ENCODE results near the gene FBXL13.

DNA sequence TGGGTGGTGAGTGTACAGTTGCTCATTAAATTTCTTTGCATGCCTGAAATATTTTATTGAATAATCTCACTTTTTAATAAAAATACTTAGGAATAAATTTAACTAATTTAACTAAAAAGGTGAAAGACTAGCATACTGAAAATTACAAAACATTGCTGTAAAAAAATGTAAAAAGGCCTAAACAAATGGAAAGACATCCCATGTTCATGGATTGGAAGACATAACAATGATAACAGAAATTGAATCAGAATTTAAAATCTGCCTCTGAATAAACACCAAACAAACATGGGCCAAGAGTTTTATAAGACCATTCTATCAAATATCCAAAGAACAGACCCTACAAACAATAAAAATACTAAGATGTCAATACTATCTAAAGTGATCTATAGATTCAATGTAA, 94.9 kb downstream of the FBXL13 start:
- TF ChIP-seq ELF1 (IDR thresholded peaks at IDR 0.05) (no peak), RCOR1 (IDR thresholded peaks at IDR 0.05; ENCODE audit: low read length) (no peak), RFX5 (IDR thresholded peaks at IDR 0.05; ENCODE audit: low read length) (no peak), YY1 (IDR thresholded peaks at IDR 0.05; ENCODE audit: low read depth) (no peak), SIN3A (IDR thresholded peaks at IDR 0.05; ENCODE audit: borderline replicate concordance, low read depth, low read length) (no peak), POLR2AphosphoS5 (IDR thresholded peaks at IDR 0.05; ENCODE audit: low read depth, low read length) (no peak), NFIC (IDR thresholded peaks at IDR 0.05; ENCODE audit: borderline replicate concordance) (no peak)
- TF ChIP-seq, protein P1, sequence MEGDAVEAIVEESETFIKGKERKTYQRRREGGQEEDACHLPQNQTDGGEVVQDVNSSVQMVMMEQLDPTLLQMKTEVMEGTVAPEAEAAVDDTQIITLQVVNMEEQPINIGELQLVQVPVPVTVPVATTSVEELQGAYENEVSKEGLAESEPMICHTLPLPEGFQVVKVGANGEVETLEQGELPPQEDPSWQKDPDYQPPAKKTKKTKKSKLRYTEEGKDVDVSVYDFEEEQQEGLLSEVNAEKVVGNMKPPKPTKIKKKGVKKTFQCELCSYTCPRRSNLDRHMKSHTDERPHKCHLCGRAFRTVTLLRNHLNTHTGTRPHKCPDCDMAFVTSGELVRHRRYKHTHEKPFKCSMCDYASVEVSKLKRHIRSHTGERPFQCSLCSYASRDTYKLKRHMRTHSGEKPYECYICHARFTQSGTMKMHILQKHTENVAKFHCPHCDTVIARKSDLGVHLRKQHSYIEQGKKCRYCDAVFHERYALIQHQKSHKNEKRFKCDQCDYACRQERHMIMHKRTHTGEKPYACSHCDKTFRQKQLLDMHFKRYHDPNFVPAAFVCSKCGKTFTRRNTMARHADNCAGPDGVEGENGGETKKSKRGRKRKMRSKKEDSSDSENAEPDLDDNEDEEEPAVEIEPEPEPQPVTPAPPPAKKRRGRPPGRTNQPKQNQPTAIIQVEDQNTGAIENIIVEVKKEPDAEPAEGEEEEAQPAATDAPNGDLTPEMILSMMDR (IDR thresholded peaks at IDR 0.05): no peak
- TF ChIP-seq, protein P2, sequence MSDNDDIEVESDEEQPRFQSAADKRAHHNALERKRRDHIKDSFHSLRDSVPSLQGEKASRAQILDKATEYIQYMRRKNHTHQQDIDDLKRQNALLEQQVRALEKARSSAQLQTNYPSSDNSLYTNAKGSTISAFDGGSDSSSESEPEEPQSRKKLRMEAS (IDR thresholded peaks at IDR 0.05; ENCODE audit: low read depth): no peak
- TF ChIP-seq, protein P3, sequence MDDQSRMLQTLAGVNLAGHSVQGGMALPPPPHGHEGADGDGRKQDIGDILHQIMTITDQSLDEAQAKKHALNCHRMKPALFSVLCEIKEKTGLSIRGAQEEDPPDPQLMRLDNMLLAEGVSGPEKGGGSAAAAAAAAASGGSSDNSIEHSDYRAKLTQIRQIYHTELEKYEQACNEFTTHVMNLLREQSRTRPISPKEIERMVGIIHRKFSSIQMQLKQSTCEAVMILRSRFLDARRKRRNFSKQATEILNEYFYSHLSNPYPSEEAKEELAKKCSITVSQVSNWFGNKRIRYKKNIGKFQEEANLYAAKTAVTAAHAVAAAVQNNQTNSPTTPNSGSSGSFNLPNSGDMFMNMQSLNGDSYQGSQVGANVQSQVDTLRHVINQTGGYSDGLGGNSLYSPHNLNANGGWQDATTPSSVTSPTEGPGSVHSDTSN (IDR thresholded peaks at IDR 0.05): no peak
- TF ChIP-seq, protein P4, sequence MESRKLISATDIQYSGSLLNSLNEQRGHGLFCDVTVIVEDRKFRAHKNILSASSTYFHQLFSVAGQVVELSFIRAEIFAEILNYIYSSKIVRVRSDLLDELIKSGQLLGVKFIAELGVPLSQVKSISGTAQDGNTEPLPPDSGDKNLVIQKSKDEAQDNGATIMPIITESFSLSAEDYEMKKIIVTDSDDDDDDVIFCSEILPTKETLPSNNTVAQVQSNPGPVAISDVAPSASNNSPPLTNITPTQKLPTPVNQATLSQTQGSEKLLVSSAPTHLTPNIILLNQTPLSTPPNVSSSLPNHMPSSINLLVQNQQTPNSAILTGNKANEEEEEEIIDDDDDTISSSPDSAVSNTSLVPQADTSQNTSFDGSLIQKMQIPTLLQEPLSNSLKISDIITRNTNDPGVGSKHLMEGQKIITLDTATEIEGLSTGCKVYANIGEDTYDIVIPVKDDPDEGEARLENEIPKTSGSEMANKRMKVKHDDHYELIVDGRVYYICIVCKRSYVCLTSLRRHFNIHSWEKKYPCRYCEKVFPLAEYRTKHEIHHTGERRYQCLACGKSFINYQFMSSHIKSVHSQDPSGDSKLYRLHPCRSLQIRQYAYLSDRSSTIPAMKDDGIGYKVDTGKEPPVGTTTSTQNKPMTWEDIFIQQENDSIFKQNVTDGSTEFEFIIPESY (IDR thresholded peaks at IDR 0.05; ENCODE audit: borderline replicate concordance, low read depth): no peak
